Measurements from ENCODE around the gene SMCO1. TPM values are rescaled to one million over a fixed set of nuclear protein-coding genes. Genes with fewer than 3 reads are reported as not detected.

SMCO1 gene
- total RNA-seq, 1 experiment from 2014 or later = not detected

- Mint-ChIP-seq H3K27ac (ENCODE audit: low read depth, unreplicated experiment) (no peak overlapping the region), H3K9me3 (ENCODE audit: unreplicated experiment) (no peaks in the 10 kb centered on the region), H3K4me1 (ENCODE audit: insufficient read depth, unreplicated experiment) (peaks cover 33% of the 10 kb centered on the region), H3K27me3 (ENCODE audit: insufficient read depth, unreplicated experiment) (no peaks in the 10 kb centered on the region), H3K4me3 (ENCODE audit: unreplicated experiment) (no peak overlapping the region), H3K36me3 (ENCODE audit: insufficient read depth, unreplicated experiment) (peaks cover 10% of the 10 kb centered on the region)
- BruUV-seq (replicated peaks) = no TSS peak
- ChIA-PET POLR2A (no interaction called here), CTCF (no interaction called here)
- TF ChIP-seq CTCF (IDR thresholded peaks at IDR 0.05; ENCODE audit: unreplicated experiment) = no peak
- no peak for DNase-seq (ENCODE audit: unreplicated experiment)
- intact Hi-C loops (cut with micrococcal nuclease) = no loop called here
Observed at GRCh38 chr3:196496183-196496582, 19.0 kb downstream of the SMCO1 start.

GRCh38 chr3:196493292-196493691, 21.9 kb downstream of the SMCO1 start:
- Mint-ChIP-seq H3K4me1 (ENCODE audit: insufficient read depth, unreplicated experiment) (peaks cover 17% of the 10 kb centered on the region), H3K9me3 (ENCODE audit: unreplicated experiment) (no peaks in the 10 kb centered on the region), H3K27ac (ENCODE audit: low read depth, unreplicated experiment) (no peak overlapping the region), H3K4me3 (ENCODE audit: unreplicated experiment) (no peak overlapping the region), H3K36me3 (ENCODE audit: insufficient read depth, unreplicated experiment) (peaks cover 10% of the 10 kb centered on the region), H3K27me3 (ENCODE audit: insufficient read depth, unreplicated experiment) (no peaks in the 10 kb centered on the region)
- CTCF ChIA-PET = interaction anchor here (0.6 to 0.9 kb wide), 2 partner anchors 30 to 35 kb away, joined by 3 to 4 read pairs; no protein-coding TSS in a partner anchor
- no peak for DNase-seq (ENCODE audit: unreplicated experiment)
- no TSS peak for BruUV-seq (replicated peaks)
- intact Hi-C loops (cut with micrococcal nuclease) = no loop called here
- TF ChIP-seq CTCF (IDR thresholded peaks at IDR 0.05; ENCODE audit: unreplicated experiment) = no peak
- POLR2A ChIA-PET = no interaction called here

GRCh38 chr3:196492080-196492479, 23.1 kb downstream of the SMCO1 start:
- H3K9me3 Mint-ChIP-seq (ENCODE audit: unreplicated experiment) = no peaks in the 10 kb centered on the region
- POLR2A ChIA-PET = interaction anchor here (0.6 kb wide), 1 partner anchor 185 kb away, joined by 3 read pairs; no protein-coding TSS in a partner anchor

GRCh38 chr3:196489747-196490146, 25.4 kb downstream of the SMCO1 start:
- POLR2A ChIA-PET = interaction anchor here (1.0 to 1.1 kb wide), 2 partner anchors 11 to 112 kb away, joined by 4 read pairs; no protein-coding TSS in a partner anchor
- no peak for DNase-seq (ENCODE audit: unreplicated experiment)
- Mint-ChIP-seq H3K36me3 (ENCODE audit: insufficient read depth, unreplicated experiment) (peaks cover 25% of the 10 kb centered on the region), H3K4me1 (ENCODE audit: insufficient read depth, unreplicated experiment) (peaks cover 3% of the 10 kb centered on the region), H3K9me3 (ENCODE audit: unreplicated experiment) (no peaks in the 10 kb centered on the region), H3K27me3 (ENCODE audit: insufficient read depth, unreplicated experiment) (no peaks in the 10 kb centered on the region), H3K4me3 (ENCODE audit: unreplicated experiment) (no peak overlapping the region), H3K27ac (ENCODE audit: low read depth, unreplicated experiment) (peak overlapping the region; percentile 27)
- intact Hi-C loops (cut with micrococcal nuclease) = no loop called here
- CTCF ChIA-PET = no interaction called here
- TF ChIP-seq CTCF (IDR thresholded peaks at IDR 0.05; ENCODE audit: unreplicated experiment) = no peak
- no TSS peak for BruUV-seq (replicated peaks)

More at GRCh38 chr3:196492080-196492479, 23.1 kb downstream of the SMCO1 start:
- peaks cover 16% of the 10 kb centered on the region for H3K36me3 Mint-ChIP-seq (ENCODE audit: insufficient read depth, unreplicated experiment)
- DNase-seq (ENCODE audit: unreplicated experiment) = no peak
- intact Hi-C loops (cut with micrococcal nuclease) = no loop called here
- BruUV-seq (replicated peaks) = no TSS peak
- no peak overlapping the region for H3K4me3 Mint-ChIP-seq (ENCODE audit: unreplicated experiment)
- CTCF ChIA-PET = interaction anchor here (0.6 kb wide), 2 partner anchors 27 to 196 kb away, joined by 3 read pairs; no protein-coding TSS in a partner anchor
- TF ChIP-seq CTCF (IDR thresholded peaks at IDR 0.05; ENCODE audit: unreplicated experiment) = no peak
- H3K27me3 Mint-ChIP-seq (ENCODE audit: insufficient read depth, unreplicated experiment) = no peaks in the 10 kb centered on the region
- H3K27ac Mint-ChIP-seq (ENCODE audit: low read depth, unreplicated experiment) = no peak overlapping the region
- peaks cover 16% of the 10 kb centered on the region for H3K4me1 Mint-ChIP-seq (ENCODE audit: insufficient read depth, unreplicated experiment)

Data from MCF 10A (cell line).